DOHH2 (cell line): ENCODE results near the gene CARMIL1.

Source experiments
- H3F3A ChIP-seq: fragments of 200-600 bp; sonication (generic), shearing (Covaris generic); 2 replicates; pipeline ENCODE4 v1.6.0; 2016; ENCODE audit warnings: antibody characterized with exemption, mild to moderate bottlenecking; ENCODE audit not compliant: control insufficient read depth, insufficient read depth
- H3K27ac ChIP-seq: fragments of 200-600 bp; sonication (generic); 2 replicates; pipeline ENCODE4 v1.5.1; 2014; ENCODE audit warnings: low read depth, mild to moderate bottlenecking, low read length, moderate library complexity
- H3K27me3 ChIP-seq: fragments of 200-600 bp; sonication (generic); 2 replicates; pipeline ENCODE4 v1.6.1; 2014; ENCODE audit warnings: mild to moderate bottlenecking, low read length, mixed read lengths; ENCODE audit not compliant: control insufficient read depth
- H3K36me3 ChIP-seq: fragments of 200-600 bp; sonication (generic); 2 replicates; pipeline ENCODE4 v1.6.1; 2014; ENCODE audit warnings: mild to moderate bottlenecking, low read length, moderate library complexity, mixed read lengths; ENCODE audit not compliant: control insufficient read depth
- H3K4me1 ChIP-seq: fragments of 200-600 bp; sonication (generic); 2 replicates; pipeline ENCODE4 v1.6.1; 2014; ENCODE audit warnings: mild to moderate bottlenecking, low read length, mixed read lengths; ENCODE audit not compliant: control insufficient read depth
- H3K4me2 ChIP-seq: fragments of 200-600 bp; sonication (generic); 2 replicates; pipeline ENCODE4 v1.6.0; 2014; ENCODE audit warnings: mild to moderate bottlenecking, low read length, moderate library complexity
- H3K4me3 ChIP-seq: fragments of 200-600 bp; sonication (generic); 2 replicates; pipeline ENCODE4 v1.5.1; 2014; ENCODE audit warnings: mild to moderate bottlenecking, low read length, mixed read lengths
- H3K79me2 ChIP-seq: fragments of 200-600 bp; sonication (generic); 2 replicates; pipeline ENCODE4 v1.6.1; 2014; ENCODE audit warnings: mild to moderate bottlenecking, low read length, mixed read lengths; ENCODE audit not compliant: control insufficient read depth
- H3K9me2 ChIP-seq: fragments of 200-600 bp; sonication (generic); replicated peaks from 2 replicates; pipeline ENCODE4 v1.6.1; 2014; ENCODE audit warnings: mild to moderate bottlenecking, low read length, mixed read lengths; ENCODE audit not compliant: control insufficient read depth
- H3K9me3 ChIP-seq: fragments of 200-600 bp; sonication (generic); 2 replicates; pipeline ENCODE4 v1.6.1; 2014; ENCODE audit warnings: antibody characterized with exemption, low read length, mixed read lengths; ENCODE audit not compliant: control insufficient read depth, insufficient read depth
- H4K20me1 ChIP-seq: fragments of 200-600 bp; sonication (generic); 2 replicates; pipeline ENCODE4 v1.6.0; 2014; ENCODE audit warnings: low read depth, mild to moderate bottlenecking, antibody characterized with exemption, low read length, moderate library complexity; ENCODE audit not compliant: control insufficient read depth, insufficient read depth
- CTCF ChIP-seq: fragments of 200-600 bp; sonication (generic); IDR thresholded peaks from one replicate; pipeline ENCODE4 v1.5.1; 2014; ENCODE audit warnings: antibody characterized with exemption, mild to moderate bottlenecking, low read depth, low read length; ENCODE audit not compliant: poor library complexity, severe bottlenecking
- EZH2phosphoT487 ChIP-seq: fragments of 200-600 bp; sonication (generic); IDR thresholded peaks from 2 replicates; pipeline ENCODE4 v1.6.1; 2017; ENCODE audit warnings: borderline replicate concordance, mild to moderate bottlenecking, antibody characterized with exemption, low read length, moderate library complexity, mixed read lengths

The CARMIL1 gene

GRCh38 chr6:25665455-25665854, 386.3 kb downstream of the CARMIL1 start:
- Histone ChIP-seq H3K9me2 (no peaks in the 10 kb centered on the region), H3K4me3 (no peak overlapping the region), H3K9me3 (no peaks in the 10 kb centered on the region), H3K4me2 (no peak overlapping the region), H3F3A (no peaks in the 10 kb centered on the region), H3K36me3 (no peaks in the 10 kb centered on the region), H3K79me2 (no peaks in the 10 kb centered on the region), H3K27ac (no peak overlapping the region), H3K4me1 (no peaks in the 10 kb centered on the region), H4K20me1 (no peaks in the 10 kb centered on the region), H3K27me3 (peaks cover 10% of the 10 kb centered on the region; the same call in 1 of the 2 replicates)
- no peak for TF ChIP-seq CTCF
- TF ChIP-seq EZH2phosphoT487, result no peak

- Histone ChIP-seq H3K4me3 (no peak overlapping the region), H3K4me1 (no peaks in the 10 kb centered on the region), H3K27me3 (peaks cover 8% of the 10 kb centered on the region), H3F3A (no peaks in the 10 kb centered on the region), H3K9me3 (no peaks in the 10 kb centered on the region), H3K4me2 (no peak overlapping the region), H4K20me1 (no peaks in the 10 kb centered on the region), H3K27ac (no peak overlapping the region), H3K9me2 (no peaks in the 10 kb centered on the region), H3K36me3 (no peaks in the 10 kb centered on the region), H3K79me2 (no peaks in the 10 kb centered on the region)
- TF ChIP-seq CTCF (no peak), EZH2phosphoT487 (no peak)
Measured at GRCh38 chr6:25669413-25669812, 390.2 kb downstream of the CARMIL1 start.
